ENCODE results near the gene IFI6.

IFI6 gene

DNA sequence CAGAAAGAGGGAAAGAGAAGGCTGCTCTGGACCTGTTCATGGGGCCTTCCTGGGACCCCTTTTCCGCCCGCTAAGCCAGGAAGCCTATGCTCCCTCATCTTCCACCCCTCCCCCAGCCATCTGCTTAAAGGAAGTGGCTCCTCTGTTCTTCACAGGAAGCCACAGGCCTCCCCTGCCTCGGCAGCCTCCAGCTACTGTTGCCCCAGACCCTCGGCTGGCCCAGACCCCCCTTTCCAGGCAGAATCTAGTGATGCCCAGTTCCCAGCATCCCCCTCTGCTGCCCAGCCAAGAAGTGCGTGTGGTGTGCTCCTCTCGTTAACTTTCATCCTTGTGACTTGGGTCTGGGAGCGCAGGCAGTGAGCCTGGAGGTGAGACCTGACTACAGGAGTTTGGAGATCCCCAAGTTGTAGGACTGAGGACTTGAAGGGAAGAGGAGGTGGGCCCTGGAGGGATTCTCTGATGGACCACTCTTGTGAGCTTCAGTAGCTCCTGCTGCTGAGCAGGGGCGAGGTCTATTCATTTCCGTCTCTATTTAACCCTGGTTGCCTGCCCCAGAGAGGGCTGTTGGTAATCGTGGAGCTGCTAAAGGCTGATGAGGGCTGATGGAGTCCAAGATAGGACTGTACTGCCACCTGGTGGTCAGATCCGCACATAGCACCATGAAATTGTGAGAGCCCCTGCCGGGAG, 9.1 kb downstream of the IFI6 start:
- no peak overlapping the region for H3K4me3 ChIP-seq (replicated peaks; ENCODE audit: low read depth, low read length)

DNA sequence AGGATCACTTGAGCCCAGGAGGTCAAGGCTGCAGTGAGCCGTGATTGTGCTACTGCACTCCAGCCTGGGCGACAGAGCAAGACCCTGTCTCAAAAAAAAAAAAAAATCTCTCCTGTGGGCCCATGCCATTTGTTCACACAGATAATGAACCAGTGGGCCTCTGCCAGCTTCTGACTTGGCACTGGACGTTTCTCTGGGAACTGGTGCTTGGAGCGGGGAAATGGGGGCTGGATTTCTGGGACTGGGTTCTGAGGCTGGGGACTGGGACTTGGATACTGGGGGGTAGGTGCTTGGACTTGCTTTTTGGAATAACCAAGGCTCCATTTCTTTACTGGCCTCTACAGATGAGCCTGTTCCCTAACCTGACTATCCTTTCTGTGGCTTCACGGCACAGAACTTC, 9.7 kb downstream of the IFI6 start:
- H3K4me3 ChIP-seq (replicated peaks; ENCODE audit: low read depth, low read length), result no peak overlapping the region
- TF ChIP-seq, protein P1, sequence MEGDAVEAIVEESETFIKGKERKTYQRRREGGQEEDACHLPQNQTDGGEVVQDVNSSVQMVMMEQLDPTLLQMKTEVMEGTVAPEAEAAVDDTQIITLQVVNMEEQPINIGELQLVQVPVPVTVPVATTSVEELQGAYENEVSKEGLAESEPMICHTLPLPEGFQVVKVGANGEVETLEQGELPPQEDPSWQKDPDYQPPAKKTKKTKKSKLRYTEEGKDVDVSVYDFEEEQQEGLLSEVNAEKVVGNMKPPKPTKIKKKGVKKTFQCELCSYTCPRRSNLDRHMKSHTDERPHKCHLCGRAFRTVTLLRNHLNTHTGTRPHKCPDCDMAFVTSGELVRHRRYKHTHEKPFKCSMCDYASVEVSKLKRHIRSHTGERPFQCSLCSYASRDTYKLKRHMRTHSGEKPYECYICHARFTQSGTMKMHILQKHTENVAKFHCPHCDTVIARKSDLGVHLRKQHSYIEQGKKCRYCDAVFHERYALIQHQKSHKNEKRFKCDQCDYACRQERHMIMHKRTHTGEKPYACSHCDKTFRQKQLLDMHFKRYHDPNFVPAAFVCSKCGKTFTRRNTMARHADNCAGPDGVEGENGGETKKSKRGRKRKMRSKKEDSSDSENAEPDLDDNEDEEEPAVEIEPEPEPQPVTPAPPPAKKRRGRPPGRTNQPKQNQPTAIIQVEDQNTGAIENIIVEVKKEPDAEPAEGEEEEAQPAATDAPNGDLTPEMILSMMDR (IDR thresholded peaks at IDR 0.05; ENCODE audit: low read length, missing control alignments), result no peak
- no peak for DNase-seq (ENCODE audit: low read depth)

More for the DNA sequence above, 9.1 kb downstream of the IFI6 start:
- peak; percentile 85 for DNase-seq (ENCODE audit: low read depth)
- TF ChIP-seq, protein P1 (IDR thresholded peaks at IDR 0.05; ENCODE audit: low read length, missing control alignments), result peak; percentile 82

DNA sequence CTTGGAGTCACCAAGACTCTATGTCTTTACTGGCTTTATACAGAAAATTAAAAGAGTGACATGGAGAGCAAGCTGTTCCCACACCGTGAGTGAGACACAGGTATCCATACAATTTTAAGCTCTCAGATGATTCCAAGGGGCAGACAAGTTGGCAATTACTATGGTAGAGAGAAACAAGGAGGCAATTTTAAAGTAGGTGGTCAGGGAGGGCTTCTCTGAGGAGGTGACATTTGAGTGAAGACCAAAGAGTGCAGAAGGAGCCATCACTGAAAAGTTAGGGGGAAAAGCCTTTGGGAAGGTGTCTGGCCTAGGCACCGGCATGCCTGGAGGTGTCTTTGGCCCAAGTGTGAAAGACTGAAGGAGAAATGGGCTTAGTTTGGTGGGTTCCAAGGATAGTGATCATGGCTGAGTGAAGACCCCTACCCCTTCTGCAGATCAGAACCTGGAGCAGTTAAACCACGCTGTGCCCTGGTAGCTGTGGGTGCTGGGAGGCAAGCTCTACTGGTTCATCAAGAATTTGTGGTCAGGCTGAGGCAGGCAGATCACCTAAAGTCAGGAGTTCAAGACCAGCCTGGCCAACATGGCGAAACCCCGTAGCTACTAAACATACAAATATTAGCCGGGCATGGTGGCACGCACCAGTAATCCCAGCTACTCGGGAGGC, 10.4 kb downstream of the IFI6 start:
- H3K4me3 ChIP-seq (replicated peaks; ENCODE audit: low read depth, low read length), result no peak overlapping the region
- DNase-seq (ENCODE audit: low read depth), result no peak
- TF ChIP-seq, protein P1 (IDR thresholded peaks at IDR 0.05; ENCODE audit: low read length, missing control alignments), result no peak

DNA sequence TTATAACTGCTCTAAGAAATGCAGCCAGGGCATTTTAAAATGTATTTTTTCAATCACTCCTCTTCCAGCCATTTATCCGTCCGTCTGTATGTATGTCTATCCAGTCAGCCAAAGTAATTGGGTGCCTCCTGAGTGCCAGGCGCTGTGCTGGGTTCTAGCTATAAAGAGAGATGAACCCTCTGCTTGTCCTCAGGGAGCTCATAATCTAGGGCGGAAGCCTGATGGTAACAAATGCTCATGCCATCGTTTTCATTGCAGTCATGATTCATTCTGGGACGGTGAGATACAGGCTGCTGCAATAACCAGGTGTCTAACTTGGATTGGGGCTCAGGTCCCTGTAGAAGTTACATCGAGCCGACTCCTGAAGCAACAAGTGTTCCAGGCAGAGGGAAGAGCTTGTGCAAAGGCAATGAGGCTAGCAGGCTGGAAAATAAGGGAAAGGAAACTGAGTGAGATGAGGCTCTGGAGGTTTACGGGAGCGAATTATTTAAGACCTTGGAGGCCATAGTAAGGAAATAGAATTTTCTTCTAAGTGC, 11.6 kb downstream of the IFI6 start:
- no peak for DNase-seq (ENCODE audit: low read depth)
- H3K4me3 ChIP-seq (replicated peaks; ENCODE audit: low read depth, low read length), result peak overlapping the region; percentile 42
- TF ChIP-seq, protein P1 (IDR thresholded peaks at IDR 0.05; ENCODE audit: low read length, missing control alignments), result no peak

DNA sequence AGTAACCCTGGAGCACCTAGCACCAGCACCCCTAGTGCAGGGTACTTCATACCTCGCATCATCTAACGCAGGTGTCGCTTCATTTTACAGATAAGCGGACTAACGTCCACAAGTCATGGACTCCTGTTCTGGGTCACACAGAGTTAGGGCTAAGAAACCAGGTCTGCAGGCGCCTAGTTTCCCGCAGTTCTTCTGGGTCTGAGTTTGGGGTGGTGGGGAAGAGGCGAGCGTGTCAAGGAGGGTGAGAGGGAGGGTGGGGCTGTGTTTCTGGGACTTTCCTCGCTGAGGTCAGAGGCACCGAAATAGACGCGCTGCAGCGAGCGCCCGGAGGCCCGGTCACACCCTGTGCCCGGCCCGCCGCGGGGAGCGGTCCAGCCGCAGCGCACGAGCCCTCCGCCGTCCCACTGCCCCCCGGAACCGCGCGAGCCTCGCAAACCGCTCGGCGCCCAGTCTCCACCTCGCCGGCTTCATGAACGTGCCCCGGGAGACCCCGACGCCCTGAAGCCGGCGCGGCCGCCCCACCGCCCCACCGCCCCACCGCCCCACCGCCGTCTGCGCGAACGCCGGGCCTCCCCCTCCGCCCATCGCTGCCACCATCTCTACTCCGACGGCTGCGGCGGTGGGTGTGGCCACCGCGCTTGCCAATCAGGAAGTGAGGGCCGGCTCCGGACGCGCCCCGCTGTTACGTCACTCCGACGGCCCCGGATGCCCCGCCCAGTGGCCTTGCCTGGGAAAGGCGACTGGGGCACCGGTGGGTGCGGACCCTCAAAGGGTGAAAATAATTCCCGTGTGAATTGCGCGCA, 12.3 kb downstream of the IFI6 start:
- DNase-seq (ENCODE audit: low read depth), result peak; percentile 81
- peak overlapping the region; percentile 42 for H3K4me3 ChIP-seq (replicated peaks; ENCODE audit: low read depth, low read length)
- TF ChIP-seq, protein P1 (IDR thresholded peaks at IDR 0.05; ENCODE audit: low read length, missing control alignments), result no peak

DNA sequence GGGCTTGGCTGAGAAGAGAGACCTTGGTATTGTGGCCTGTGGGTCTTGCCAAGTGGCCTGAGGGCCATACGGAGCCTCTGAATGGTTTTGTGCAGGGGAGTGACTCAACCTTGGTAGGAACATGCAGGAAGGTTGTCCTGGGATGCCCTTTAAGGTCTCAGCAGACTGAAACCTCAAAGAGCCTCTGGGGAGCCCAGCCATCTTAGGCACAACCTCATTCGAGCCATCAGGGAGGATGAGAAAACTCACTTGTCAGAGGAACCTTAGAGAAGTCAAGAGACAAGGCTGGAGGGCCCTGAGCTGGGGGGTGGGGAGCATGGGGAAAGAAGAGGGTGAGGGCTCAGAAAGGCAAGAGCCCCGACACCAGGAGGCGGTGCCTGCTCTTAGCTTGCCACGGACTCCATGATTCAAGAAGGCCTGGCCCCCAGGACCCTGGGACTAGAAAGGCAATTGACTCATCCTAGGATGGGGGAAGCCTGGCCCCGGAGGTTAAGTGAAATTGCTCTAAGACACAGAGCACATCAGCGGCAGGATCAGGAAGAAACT, 13.0 kb downstream of the IFI6 start:
- no peak overlapping the region for H3K4me3 ChIP-seq (replicated peaks; ENCODE audit: low read depth, low read length)
- DNase-seq (ENCODE audit: low read depth), result peak; percentile 51
- TF ChIP-seq, protein P1 (IDR thresholded peaks at IDR 0.05; ENCODE audit: low read length, missing control alignments), result no peak

Data from fibroblast of pulmonary artery (primary cell).